Activated naive CD4-positive, alpha-beta T cell treated with anti-CD3 and anti-CD28 coated beads, Interleukin-2, amount 50 U/mL, for 72 hours (primary cell): ENCODE measurements around the gene CD44. TPM values are rescaled to one million over a fixed set of nuclear protein-coding genes. Genes with fewer than 3 reads are reported as not detected.

ENCODE experiments used
- ATAC-seq, 2 donors: fragments of 150-1000 bp; cut with Tn5 transposase; 2 replicates each; pipeline ENCODE4 v1.10.0; 2021; ENCODE audit warnings: mild to moderate bottlenecking in 2 of 2, moderate library complexity in 2 of 2
- DNase-seq, 2 donors: peaks; one replicate each; pipeline ENCODE4 v3.0.0; 2021 to 2022; ENCODE audit warnings: low spot score in 2 of 2
- H3K27ac Mint-ChIP-seq, 2 donors: one replicate each; pipeline ENCODE4 v1.8.0; 2022; ENCODE audit warnings: mild to moderate bottlenecking in 2 of 2, mixed read lengths in 2 of 2
- H3K36me3 Mint-ChIP-seq, 2 donors: one replicate each; pipeline ENCODE4 v1.8.0; 2022; ENCODE audit warnings: mixed read lengths in 2 of 2
- H3K9me3 Mint-ChIP-seq, 2 donors: one replicate each; pipeline ENCODE4 v1.8.0; 2022; ENCODE audit warnings: mixed read lengths in 2 of 2
- total RNA-seq, 2 donors: library from RNA; stranded (reverse); gene quantifications; one replicate each; pipeline ENCODE4 v1.2.3, GENCODE V29; 2022

CD44 gene
- total RNA-seq, 2 donors from 2014 or later = 321 to 381 TPM

DNA sequence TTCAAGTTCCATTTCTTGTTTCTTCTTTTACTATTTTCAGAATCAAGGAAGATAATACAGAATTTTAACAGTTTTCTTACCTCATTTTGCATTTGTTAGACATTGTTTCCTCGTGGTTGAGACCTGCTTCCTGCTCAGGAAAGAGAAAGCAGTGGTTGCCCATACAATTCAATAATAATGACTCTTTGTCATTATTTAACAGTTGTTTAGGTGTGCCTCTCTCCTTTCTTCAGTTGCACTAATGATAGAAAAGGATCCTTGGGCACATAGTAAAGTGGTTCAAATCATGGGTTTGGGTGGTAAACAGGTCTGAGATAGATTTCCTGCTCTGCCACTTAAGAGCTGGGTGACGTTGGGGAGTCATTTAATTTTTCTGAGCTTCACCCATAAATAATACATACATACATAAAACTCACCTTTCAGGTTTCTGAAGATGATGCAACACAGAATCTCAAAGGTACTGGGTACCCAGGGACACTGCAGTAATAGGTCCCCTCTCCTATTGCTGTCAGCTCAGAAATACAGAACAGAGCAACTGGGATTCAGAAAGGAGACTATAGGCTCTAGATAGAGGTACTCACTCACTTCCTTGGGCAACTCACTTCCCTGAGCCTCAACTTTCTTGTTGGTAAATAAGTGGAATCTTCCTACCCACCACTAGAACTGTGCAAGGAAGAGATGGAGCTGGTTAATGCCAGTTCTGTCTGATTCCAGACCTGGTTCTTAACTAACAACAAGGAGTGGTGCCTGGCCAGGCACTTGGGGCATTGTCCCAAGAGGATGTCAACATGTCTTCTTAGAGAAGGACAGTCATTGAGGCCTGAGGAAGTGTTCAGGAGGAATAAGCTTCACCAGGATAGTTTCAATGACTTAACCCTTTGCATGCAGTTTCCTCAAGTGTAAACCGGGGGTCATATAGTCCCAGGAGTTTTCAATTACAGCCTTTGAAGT is 34.9 kb downstream of the CD44 start:
- Mint-ChIP-seq H3K27ac (peak overlapping the region; percentile 40 to 70), H3K36me3 (peaks cover 32 to 48% of the 10 kb centered on the region in 2 donors), H3K9me3 (no peaks in the 10 kb centered on the region)
- DNase-seq = no peak
- no peak for ATAC-seq

DNA sequence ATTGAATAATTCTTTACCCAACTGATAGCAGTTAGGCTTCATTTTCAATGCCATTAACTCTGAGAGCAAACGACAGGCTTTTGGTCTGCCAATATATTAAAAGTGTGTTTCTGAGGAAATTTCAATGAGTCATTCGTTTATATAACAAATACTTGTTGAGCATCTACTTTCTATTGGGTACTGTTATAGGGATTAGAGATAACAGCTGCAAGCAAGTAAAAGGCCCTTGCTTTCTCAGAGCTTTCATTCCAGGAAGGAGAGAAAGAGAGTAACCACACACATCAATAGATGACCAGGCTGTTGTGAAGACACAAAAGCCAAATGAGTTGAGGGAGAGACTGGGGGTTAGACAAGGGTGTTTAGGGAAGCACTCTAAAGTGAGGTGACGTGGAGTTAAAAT is 35.7 kb downstream of the CD44 start:
- no peaks in the 10 kb centered on the region for H3K9me3 Mint-ChIP-seq
- H3K36me3 Mint-ChIP-seq = peaks cover 29 to 48% of the 10 kb centered on the region in 2 donors
- peak in 1 of 2 donors; percentile 11 for ATAC-seq
- H3K27ac Mint-ChIP-seq = peak overlapping the region; percentile 40 to 65
- no peak for DNase-seq

DNA sequence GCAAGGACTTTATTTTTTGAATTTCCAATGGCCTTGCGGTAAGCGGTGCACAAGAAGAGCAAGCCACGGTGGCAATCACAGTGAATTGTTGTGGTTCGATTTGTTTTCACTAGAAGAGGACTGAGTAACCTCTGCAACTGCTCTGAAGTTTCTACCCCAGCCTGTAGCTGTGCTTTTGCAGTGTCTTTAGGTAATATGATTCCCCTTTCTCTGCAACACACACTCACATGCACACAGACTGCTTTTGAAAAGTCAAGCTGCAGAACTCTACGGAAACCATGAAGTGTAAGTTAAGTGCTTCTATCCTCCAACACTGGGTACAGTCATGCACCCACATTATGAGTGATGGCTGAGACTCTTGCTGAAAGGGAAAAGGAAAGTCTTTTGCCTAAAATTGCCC is 38.4 kb downstream of the CD44 start:
- ATAC-seq (peak; percentile 75 to 88), DNase-seq (peak in 1 of 2 donors; percentile 41)
- Mint-ChIP-seq H3K9me3 (no peaks in the 10 kb centered on the region), H3K27ac (peak overlapping the region; percentile 74 to 95), H3K36me3 (peaks cover 48 to 52% of the 10 kb centered on the region in 2 donors)

DNA sequence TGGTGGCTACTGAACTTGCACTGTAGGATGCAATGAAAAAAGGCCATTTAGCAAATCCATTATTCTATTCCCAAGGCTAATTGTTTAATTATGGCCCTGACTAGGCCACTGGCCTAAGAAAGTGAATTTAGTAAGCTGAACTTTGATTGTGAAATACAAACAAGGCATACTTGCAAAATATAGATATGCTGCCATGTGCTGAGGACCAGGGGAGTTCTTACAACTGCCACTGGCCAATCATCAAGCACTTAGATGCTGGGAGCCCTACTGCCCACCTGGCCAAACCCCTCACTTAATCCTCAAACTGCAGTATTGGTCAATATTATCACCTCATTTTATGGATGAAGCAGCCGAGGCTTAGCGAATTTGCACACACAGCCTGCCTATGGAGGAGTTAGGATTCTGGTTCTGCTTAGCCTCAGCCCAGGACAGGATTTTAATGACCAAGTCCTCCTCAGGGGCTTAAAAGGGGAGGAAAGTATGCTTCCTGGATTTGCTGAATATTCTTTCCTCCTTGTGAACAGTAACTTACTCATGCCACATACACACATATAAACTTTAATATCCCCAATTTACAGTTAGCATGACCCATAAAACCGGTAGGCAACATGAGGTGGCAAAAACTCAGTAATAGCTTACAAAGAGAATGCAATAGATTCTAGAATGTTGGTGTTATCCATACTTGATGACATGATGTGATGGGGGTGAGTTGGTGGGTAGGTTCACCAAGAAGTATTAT is 39.3 kb downstream of the CD44 start:
- Mint-ChIP-seq H3K9me3 (no peaks in the 10 kb centered on the region), H3K36me3 (peaks cover 56 to 61% of the 10 kb centered on the region in 2 donors), H3K27ac (peak overlapping the region; percentile 74 to 95)
- DNase-seq (no peak), ATAC-seq (no peak)

GRCh38 chr11:35178873-35179272 is 39.9 kb downstream of the CD44 start:
- no peak for DNase-seq
- peak overlapping the region; percentile 23 to 74 for H3K27ac Mint-ChIP-seq
- no peaks in the 10 kb centered on the region for H3K9me3 Mint-ChIP-seq
- H3K36me3 Mint-ChIP-seq = peaks cover 56 to 61% of the 10 kb centered on the region in 2 donors
- ATAC-seq = peak; percentile 34 to 41

DNA sequence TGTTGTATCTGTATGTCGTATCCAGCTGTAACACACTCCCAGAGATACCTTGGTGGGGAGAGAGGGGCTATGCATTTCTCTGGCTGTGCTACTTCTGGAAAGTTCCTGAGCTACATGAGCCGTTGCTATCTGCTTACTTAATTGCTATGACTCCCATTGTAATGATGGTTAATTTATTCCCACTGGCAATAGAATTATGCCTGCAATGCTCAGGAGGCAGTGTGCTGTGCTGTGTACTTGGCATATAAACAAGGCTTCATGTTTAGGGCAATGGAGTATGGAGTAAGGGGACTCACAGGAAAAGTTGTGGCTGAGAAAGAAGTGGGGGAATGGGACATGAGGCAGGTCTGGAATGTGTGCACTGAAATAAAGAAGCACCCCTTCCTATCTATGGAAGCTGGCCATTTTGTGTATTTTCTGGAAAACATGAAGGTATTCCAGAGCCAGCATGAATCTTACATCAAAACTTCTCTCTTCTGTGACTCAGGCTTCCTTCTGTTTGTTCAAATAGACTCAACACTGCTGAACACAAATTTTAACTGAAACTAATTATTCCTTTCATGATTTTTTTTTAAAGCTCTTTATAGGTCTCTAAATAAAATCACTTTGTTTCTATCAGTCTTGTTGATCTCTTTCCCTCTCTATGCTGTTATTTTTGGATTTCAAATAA is 40.6 kb downstream of the CD44 start:
- peak overlapping the region; percentile 10 to 74 for H3K27ac Mint-ChIP-seq

DNA sequence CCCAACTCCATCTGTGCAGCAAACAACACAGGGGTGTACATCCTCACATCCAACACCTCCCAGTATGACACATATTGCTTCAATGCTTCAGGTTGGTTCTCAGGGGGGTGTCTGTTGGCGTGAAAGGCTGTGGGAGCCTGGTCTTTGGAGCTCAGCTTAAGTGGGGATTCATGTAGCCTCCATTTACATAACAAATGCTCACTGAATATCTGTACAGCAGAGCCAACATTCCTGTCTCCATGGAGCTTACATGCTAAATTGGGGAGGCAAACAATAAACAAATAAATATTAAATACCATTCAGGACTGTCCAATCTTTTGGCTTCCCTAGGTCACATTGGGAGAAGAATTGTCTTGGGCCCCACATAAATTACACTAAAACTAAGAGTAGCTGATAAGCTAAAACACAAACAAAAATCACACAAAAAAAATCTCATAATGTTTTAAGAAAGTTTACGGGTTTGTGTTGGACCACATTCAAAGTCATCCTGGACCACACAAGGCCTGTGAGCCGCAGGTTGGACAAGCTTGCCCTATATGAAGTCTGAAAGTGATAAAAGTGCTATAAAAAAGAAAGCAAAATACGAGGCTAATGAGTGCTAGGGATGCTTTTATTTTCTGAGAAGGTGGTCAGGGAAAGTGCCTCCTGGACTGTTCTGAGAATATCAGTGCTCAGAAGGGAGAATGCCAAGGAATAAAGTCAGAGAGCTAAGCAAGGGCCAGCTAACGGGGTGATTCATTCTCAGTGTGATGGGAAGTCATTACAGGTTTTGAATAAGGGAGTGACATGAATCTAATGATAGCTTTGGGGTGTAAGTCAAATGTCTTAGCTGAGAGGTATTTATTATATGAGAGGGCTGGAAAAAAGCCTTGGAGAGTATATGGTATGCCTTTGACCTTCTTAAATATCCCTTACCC is 41.6 kb downstream of the CD44 start:
- Mint-ChIP-seq H3K27ac (peak overlapping the region; percentile 65 to 74), H3K9me3 (no peaks in the 10 kb centered on the region), H3K36me3 (peaks cover 50 to 61% of the 10 kb centered on the region in 2 donors)
- DNase-seq = no peak
- no peak for ATAC-seq

More for the DNA sequence above, 40.6 kb downstream of the CD44 start:
- ATAC-seq = no peak
- Mint-ChIP-seq H3K9me3 (no peaks in the 10 kb centered on the region), H3K36me3 (peaks cover 55 to 61% of the 10 kb centered on the region in 2 donors)
- DNase-seq = no peak

DNA sequence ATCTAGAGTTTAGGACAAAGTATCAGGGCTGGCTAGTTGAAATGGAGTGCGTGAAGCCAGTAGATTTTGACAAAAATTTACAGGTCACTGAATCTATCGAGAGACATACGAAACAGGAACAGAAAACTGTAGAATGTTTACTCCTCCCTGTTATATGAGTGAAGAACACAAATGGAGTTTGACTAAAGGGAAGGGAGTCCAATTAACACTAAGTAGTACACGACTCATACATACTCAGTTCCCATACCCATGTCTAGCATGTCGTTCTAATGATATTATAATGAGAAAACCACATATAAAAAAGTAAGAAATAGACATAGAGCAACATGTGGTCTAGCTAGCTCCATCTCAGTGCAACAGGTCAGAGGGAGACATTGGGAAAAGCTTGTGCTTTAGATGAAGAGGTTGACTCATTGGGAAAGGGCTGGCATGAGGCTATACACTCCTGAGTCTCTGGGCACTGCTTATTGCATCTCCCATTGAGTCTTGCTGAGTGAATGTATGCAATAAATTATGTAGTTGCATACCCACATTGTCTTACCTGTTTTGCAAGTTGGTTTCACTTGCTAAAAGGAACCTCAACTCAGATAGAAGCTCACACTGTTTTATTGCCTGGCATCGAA is 43.5 kb downstream of the CD44 start:
- peaks cover 50 to 64% of the 10 kb centered on the region in 2 donors for H3K36me3 Mint-ChIP-seq
- DNase-seq (no peak), ATAC-seq (peak; percentile 36)
- no peaks in the 10 kb centered on the region for H3K9me3 Mint-ChIP-seq
- H3K27ac Mint-ChIP-seq = peak overlapping the region; percentile 12 to 60

- no peak for ATAC-seq
- Mint-ChIP-seq H3K36me3 (peaks cover 40 to 67% of the 10 kb centered on the region in 2 donors), H3K9me3 (no peaks in the 10 kb centered on the region), H3K27ac (peak overlapping the region; percentile 40 to 60)
- DNase-seq = no peak
Measured at GRCh38 chr11:35183326-35183925, 44.5 kb downstream of the CD44 start.

DNA sequence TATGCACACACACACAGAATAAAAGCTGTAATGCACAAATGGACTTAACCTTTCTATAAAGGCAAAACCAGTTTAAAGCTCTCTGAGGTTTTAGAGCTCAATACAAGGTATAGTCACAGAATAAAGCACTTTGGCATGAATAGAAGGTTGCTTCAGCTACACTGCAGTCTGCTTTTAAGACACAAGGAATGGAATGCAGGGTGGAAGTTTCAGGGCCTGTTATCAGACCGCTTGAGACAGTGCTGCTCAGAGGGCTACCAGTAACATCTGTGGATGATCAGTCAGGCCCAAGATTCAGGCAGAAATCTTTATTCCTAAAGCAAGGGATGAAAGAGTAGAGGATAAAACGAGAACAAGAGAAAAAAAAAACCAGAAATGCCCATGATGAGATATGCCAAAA is 46.7 kb downstream of the CD44 start:
- Mint-ChIP-seq H3K36me3 (peaks cover 33 to 73% of the 10 kb centered on the region in 2 donors), H3K9me3 (no peaks in the 10 kb centered on the region), H3K27ac (peak overlapping the region; percentile 36 to 90)
- ATAC-seq (no peak), DNase-seq (no peak)

DNA sequence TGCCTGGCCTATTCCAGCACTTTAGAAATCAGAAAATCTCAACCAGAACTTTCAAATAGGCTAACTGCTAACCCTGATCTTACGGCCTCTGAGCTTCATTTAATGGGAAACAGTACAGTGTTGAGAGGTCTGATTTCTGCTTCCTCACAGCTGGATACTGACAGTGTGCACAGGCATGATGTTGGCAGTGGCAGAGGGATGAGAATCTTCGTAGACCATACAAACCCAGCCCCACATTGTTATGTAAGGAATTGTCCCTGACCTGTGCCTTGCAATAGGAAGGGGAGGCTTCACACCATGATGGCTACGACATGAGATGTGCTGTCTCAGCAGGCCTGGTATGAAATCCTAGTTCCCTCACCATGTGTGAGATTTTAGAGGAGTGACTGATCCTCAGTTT is 49.0 kb downstream of the CD44 start:
- ATAC-seq = no peak
- H3K9me3 Mint-ChIP-seq = no peaks in the 10 kb centered on the region
- peaks cover 30 to 77% of the 10 kb centered on the region in 2 donors for H3K36me3 Mint-ChIP-seq
- no peak overlapping the region for H3K27ac Mint-ChIP-seq
- no peak for DNase-seq

DNA sequence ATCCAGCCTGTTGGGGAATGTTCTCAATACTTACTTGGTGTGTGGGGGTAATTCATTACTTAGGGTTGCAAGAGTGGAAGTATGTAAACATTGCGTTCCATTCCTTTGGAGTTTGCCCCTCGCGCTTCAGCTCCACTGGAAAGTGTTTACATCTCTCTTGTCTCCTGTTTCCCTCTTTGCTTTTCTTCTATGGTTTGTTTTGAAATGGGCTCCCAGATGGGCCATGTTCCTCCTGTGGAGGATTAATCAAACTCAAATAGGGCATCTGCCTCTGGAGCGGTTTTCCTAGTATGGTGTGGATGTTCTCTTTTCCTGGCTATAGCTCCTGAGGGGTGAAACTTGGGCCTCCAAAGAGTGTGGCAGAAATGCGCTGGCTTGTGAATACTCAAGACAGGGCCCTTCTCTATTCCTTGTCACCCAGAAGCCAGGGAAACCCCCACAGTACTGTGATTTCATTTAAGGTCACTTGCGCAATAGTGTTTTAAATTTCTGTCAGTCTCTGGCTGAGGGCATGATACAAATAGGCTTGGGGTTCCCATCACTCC is 51.9 kb downstream of the CD44 start:
- DNase-seq = no peak
- peak overlapping the region; percentile 4 to 23 for H3K27ac Mint-ChIP-seq
- H3K9me3 Mint-ChIP-seq = no peaks in the 10 kb centered on the region
- ATAC-seq = peak in 1 of 2 donors; percentile 94
- H3K36me3 Mint-ChIP-seq = peaks cover 40 to 83% of the 10 kb centered on the region in 2 donors

DNA sequence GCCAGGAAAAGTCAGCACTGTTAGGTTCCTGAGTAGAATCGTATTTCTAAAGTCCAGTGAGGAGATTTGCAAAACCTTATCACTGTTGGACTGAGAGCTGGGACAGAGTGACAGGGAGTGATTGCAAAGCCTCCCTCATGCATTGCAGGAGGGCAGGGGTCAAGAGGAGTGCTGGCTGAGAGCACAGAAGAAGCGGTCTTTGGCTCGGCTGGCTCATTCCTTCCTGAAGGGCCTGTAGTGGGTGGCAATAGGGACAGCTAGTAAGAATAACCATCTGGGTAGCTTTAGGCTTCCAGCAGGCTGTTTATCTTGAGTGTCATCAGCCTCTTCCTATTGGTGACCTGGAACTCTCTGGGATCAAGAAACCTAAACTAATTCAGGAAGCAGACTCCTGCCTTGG is 53.4 kb downstream of the CD44 start:
- no peak overlapping the region for H3K27ac Mint-ChIP-seq
- H3K9me3 Mint-ChIP-seq = no peaks in the 10 kb centered on the region
- ATAC-seq (no peak), DNase-seq (no peak)
- H3K36me3 Mint-ChIP-seq = peaks cover 50 to 96% of the 10 kb centered on the region in 2 donors

GRCh38 chr11:35193767-35194166 is 54.8 kb downstream of the CD44 start:
- H3K36me3 Mint-ChIP-seq = peaks cover 64 to 98% of the 10 kb centered on the region in 2 donors
- H3K9me3 Mint-ChIP-seq = no peaks in the 10 kb centered on the region
- H3K27ac Mint-ChIP-seq = no peak overlapping the region
- no peak for DNase-seq
- ATAC-seq = no peak

GRCh38 chr11:35197292-35197691 is 58.3 kb downstream of the CD44 start:
- peaks cover 0 to 15% of the 10 kb centered on the region in 2 donors for H3K9me3 Mint-ChIP-seq
- peaks cover 65 to 98% of the 10 kb centered on the region in 2 donors for H3K36me3 Mint-ChIP-seq
- no peak overlapping the region for H3K27ac Mint-ChIP-seq
- ATAC-seq (no peak), DNase-seq (no peak)
